Spleen (tissue), 7 donors: ENCODE measurements around the gene MAST4.

ENCODE experiments used
- CTCF ChIP-seq, 11 experiments: fragments of 200-600 bp in 7 of 11; fragments of 450-650 bp in 4 of 11; sonication (generic) in 4 of 11; IDR thresholded peaks in 8 of 11; conservative IDR thresholded peaks in 3 of 11; 1 replicate in 7 of 11; 2 replicates in 4 of 11; pipeline versions ENCODE4 v1.4.0 to v1.8.0; 2016 to 2021; ENCODE audit warnings: antibody characterized with exemption in 11 of 11, inconsistent platforms in 4 of 11, mild to moderate bottlenecking in 1 of 11
- POLR2AphosphoS5 ChIP-seq, 3 donors: sonication (generic); formaldehyde crosslinking; IDR thresholded peaks; one replicate each; pipeline ENCODE4 v1.5.1; 2017; ENCODE audit warnings: antibody characterized with exemption in 3 of 3
- donor health status: DM: no; HTN: no; CAD: no; lungs with moderate emphysema.
- donor health status: DM: no; HTN: no; CAD: no.
- donor health status: DM: no; HTN: no; CAD: no.

GRCh38 chr5:67183859-67184258, 587.7 kb downstream of the MAST4 start:
- TF ChIP-seq POLR2AphosphoS5 (IDR thresholded peaks at IDR 0.05) (no peak), CTCF (IDR thresholded peaks at IDR 0.05 in 8 of 11, conservative IDR thresholded peaks at IDR 0.05 in 3 of 11) (no peak)
